C4-2B (cell line): ENCODE data around the gene SARS1.

ENCODE experiments used
- CTCF ChIP-seq: fragments of 450-650 bp; conservative IDR thresholded peaks from 2 replicates; pipeline ENCODE4 v1.5.1; 2017; ENCODE audit warnings: mild to moderate bottlenecking
- ZFX ChIP-seq: fragments of 450-650 bp; IDR thresholded peaks from 2 replicates; pipeline ENCODE4 v1.6.1; 2017

GRCh38 chr1:109255097-109255651 lies 41.5 kb downstream of the SARS1 start:
- TF ChIP-seq CTCF (no peak), ZFX (no peak)
